HG03520 (cell line): ENCODE measurements around the gene MYCBPAP.

Experiments
- ATAC-seq: cut with Tn5 transposase; IDR thresholded peaks from one replicate; pipeline ENCODE4 v1.9.1; 2021; ENCODE audit warnings: mild to moderate bottlenecking, moderate library complexity; ENCODE audit not compliant: unreplicated experiment

Gene MYCBPAP

DNA sequence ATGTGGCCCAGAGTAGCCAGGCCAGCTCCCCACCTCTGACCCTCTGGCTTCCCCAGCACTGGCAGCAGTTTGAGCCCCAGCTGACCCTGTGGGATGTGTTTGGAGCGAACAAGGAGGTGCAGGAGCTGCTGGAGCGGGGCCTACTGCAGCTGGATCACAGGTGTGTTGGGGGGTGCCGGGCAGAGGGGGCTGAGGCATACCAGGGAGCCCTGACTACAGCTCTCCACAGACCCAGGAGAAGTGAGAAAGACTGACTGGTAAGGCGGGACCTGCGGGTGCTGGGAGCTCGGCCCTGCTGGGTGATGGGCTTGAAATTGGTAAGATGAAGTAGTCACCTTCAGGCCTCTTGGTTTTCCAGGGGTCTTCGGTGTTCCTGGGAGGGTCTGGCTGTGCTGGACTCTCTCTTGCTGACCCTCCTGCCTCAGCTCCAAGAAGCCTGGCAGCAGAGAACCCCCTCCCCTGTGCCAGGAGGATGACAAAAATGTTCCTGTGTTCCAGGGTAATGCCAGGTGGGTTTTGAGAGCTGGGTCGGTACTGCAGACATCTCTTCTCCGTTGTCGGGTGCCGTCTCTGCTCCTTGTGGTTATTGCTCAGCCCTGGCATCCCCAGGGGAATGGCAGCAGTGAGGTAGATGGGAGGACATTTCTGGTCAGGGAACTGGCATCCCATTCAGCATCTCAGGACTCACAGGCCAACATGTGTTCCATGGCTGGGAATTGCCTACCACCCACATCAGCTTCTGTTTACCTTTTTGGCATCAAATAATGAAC lies 23.7 kb upstream of the MYCBPAP start:
- ATAC-seq: no peak

GRCh38 chr17:50487213-50488096 lies 20.8 kb upstream of the MYCBPAP start:
- no peak for ATAC-seq

GRCh38 chr17:50488880-50489279 lies 19.4 kb upstream of the MYCBPAP start:
- no peak for ATAC-seq

- no peak for ATAC-seq
These were observed 16.7 kb upstream of the MYCBPAP start for GRCh38 chr17:50491505-50491904.

DNA sequence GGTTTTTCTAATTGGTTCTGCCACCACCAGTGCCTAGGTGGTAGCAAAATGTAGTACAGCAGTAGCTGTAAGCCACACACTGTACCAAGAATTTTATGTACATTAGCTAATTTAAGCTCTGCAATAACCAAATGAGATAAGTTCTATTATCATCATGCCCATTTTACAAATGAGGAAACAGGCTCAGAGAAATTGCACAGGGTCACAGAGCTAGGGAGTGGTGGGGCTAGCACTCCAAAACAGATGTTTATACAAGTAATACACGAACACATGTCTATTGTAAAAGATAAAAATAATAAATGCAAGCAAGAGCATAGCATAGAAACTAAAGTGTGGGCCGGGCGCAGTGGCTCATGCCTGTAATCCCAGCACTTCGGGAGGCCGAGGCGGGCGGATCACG lies 16.0 kb upstream of the MYCBPAP start:
- ATAC-seq: no peak

- ATAC-seq: no peak
These were observed 14.5 kb upstream of the MYCBPAP start for GRCh38 chr17:50493744-50494143.

DNA sequence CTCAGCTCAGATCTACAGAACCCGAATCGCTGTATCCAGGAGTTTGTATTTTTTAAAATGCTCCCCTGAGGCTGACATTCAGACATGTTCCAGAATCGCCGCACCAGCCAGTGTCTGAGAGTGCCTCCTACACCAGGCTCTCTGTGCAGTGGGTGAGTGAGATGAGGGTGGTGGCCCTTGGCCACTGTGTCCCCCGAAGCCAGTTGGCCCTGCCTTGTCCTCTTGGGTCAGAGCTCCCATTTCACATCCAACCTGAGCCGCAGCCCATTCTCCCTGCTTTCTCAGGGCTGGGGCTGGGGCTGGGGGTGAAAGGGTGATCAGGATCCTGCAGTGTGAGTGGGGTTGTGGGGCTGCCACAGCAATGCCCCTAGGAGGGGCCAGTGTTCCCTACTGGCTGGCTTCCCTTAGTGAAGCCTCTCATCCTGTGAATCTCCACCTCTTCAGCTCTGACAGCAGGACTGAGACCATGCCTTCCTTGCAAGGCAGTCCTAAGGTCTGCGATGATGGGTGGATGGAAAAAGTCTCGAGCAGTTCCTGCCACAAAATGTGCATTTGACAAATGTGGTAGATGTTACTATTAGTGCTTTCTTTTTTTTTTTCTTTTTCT lies 12.9 kb upstream of the MYCBPAP start:
- no peak for ATAC-seq

DNA sequence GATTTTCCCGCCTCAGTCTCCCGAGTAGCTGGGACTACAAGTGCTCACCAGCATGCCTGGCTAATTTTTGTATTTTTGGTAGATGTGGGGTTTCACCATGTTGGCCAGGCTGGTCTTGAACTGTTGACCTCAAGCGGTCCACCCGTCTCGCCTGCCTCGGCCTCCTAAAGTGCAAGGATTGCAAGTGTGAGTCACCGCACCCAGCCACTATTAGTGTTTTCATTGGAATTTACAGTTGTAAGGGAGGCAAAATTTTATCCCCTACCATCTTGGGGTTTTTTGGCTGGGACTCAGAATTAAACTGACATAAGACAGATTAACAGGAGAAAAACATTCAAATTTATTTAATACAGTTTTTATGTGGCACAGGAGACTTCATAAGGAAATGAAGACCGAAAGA lies 12.3 kb upstream of the MYCBPAP start:
- no peak for ATAC-seq

DNA sequence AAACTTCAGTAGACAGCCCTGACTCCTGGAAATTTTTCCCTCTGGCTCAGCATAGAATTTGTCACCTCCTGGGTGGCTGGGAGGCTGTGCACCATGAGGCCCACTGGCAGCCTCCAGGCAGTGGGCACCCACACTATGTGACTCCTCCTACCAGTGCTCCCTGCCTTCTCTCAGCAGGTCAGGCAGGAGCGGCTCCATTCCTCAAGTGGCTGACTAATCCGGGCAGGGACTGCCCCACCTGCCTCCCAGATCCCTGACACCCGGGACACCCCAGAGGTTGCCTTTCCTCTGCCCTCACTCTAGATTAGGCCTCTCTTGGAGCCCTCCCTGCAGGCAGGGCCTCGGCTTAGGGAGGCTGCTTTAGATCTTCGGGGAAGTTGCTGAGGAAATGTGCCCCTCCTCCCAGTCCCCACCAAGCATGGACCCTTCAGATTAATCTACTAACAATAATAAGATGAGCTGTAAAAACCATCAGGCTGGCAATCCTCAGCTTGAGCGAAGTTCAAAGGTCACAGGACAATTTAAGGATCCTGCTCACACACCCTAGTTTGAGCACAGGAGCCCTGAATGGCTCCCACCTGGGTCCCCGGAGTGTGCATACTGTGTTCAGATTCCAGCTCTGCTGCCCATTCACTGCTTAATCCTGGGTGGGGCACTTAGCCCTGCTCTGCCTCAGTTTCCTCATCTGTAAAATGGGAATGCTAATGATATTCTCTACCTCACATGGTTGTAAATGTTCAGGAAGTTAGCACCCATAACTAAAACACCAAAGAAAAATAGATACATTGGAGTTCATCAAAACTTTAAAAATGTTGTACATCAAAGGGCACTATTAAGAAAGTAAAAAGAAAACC lies 10.0 kb upstream of the MYCBPAP start:
- ATAC-seq: no peak

DNA sequence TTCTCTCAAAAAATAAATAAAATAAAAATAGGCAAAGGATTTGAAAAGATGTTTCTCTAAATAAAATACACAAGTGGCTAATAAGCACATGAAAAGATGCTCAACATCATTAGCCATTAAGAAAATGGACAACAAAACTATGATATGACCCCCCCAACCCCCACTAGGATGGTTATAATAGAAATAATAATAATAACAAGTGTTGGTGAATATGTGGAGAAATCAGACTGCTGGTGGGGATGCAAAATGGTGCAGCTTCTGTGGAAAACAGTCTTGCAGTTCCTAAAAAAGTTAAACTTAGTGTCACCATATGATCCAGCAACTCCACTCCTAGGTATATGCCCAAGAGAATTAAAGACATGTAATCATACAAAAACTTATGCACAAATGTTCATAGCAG lies 9.0 kb upstream of the MYCBPAP start:
- no peak for ATAC-seq

GRCh38 chr17:50499721-50500120 lies 8.5 kb upstream of the MYCBPAP start:
- no peak for ATAC-seq

DNA sequence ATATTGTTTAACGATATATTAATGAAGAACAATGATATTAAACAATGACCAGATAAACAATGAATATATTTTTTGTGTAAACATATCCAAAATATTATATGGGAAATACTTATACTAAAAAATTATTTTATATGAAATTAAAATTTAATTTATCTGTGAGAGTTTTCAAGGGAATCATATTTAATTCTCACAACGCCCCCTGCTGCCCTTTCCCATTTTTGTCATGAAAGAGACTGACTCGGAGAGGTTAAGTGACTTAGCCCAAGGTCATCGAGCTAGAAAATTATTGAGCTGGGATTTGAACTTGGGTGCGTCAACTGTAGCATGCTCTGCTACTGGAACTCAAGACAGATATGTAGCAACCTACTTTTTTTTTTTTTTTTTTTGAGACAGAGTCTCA lies 7.2 kb upstream of the MYCBPAP start:
- no peak for ATAC-seq

- ATAC-seq: no peak
These were observed 5.8 kb upstream of the MYCBPAP start for GRCh38 chr17:50502301-50502990.

DNA sequence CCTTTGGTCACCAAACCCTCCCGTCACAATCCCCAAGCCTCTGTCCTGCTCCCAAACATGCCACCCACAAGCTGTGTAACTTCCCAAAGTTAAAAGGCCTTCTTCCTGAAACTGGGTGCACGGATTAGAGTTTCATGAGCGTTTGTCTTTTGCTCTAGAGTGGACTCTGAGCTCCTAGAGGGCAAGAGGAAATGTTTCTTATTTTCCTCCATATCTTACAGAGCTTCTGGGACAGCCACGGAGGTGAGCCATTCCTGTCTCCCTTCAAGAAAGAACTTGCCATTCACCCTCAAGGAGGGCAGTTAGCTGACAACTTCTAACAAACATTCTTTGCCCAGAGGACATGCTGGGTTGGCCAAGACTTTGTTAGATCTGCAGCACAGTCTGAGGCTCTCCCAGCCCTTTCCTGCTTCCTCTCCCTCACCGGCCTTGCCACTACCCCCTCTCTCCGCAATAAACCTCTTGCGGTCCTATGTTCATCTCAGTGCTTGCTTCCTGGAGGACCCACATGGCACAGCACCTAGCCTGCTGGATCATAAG lies 2.6 kb upstream of the MYCBPAP start:
- no peak for ATAC-seq

DNA sequence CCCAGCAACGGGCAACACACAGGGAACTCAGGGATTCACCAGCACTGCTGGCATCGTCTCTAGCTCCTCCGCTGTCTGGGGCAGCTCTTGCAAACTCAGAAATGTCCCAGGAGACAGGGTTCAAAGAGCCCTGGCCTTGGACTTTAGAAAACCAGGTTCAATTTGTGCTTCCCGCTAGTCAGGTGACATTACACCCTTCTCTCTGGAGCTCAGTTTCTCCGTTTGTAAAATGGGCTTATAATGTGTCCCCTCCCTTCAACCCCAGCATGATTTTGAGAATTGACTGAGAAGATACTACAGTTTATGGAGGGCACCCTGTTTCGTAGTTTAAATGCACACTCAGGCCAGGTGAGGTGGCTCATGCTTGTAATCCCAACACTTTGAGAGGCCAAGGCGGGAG lies 1.9 kb upstream of the MYCBPAP start:
- ATAC-seq: no peak

GRCh38 chr17:50508573-50509460 lies 578 bp downstream of the MYCBPAP start:
- ATAC-seq: no peak

DNA sequence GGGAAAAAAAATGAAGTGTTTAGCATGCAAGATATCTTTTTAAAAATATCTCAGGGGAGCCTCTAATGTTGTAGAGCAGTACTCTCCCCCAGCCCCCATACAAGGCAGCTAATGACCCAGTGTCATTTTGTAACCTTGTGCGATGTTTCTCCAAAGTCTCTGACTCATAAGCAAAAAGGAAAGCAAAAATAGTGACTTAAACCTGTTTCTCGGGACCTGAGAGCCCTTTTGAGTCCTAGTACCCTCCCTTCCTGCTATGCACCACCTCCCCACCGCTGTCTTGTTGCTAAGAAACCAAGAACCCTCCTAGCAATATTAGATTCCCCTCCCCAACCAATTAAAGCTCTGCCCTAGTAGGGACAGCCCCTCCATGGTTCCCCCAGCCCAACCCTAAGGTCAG lies 2.8 kb downstream of the MYCBPAP start:
- ATAC-seq: peak; percentile 74

DNA sequence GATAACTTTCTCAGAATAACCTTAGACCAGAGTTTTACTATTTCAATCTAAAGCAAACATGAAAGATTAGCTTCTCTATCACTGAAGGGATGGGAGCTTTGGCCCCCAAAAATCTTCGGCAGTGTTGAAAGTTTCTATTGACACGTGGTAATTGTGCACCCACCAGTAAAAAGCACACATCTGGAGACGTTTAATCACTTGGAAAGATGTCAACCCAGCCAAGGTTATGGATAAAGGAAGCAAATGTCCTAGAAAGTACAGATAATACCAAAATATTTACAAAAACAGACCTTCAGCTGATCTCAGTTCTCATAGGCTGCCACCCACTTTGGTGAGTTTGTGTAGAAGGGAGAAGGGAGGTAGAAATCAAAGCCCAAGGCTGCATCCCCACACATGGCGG lies 5.3 kb downstream of the MYCBPAP start:
- no peak for ATAC-seq

- no peak for ATAC-seq
These were observed 6.1 kb downstream of the MYCBPAP start for GRCh38 chr17:50514388-50514787.
